ENCODE results near the gene TLCD3A. TPM values are rescaled to one million over a fixed set of nuclear protein-coding genes. Genes with fewer than 3 reads are reported as not detected.

TLCD3A gene
- total RNA-seq, 4 donors from 2014 or later: 2.2 to 4.4 (median 2.9) TPM

GRCh38 chr17:788551-788950 lies 56.2 kb downstream of the TLCD3A start:
- no peak for TF ChIP-seq CTCF (IDR thresholded peaks at IDR 0.05; ENCODE audit: low read depth)

GRCh38 chr17:789160-789840 lies 56.9 kb downstream of the TLCD3A start:
- no peak for TF ChIP-seq CTCF (IDR thresholded peaks at IDR 0.05; ENCODE audit: low read depth)

- no peak for TF ChIP-seq CTCF (IDR thresholded peaks at IDR 0.05; ENCODE audit: low read depth)
Measured at GRCh38 chr17:791829-792228, 59.4 kb downstream of the TLCD3A start.

GRCh38 chr17:792277-792676 lies 59.9 kb downstream of the TLCD3A start:
- no peak for TF ChIP-seq CTCF (IDR thresholded peaks at IDR 0.05; ENCODE audit: low read depth)

Other genes with a start within 250 kb of the TLCD3A start
- 10 to 100 TPM; 30.4 to 60.1 (median 31.9) TPM for gene VPS53, start 17.8 kb upstream of the TLCD3A start, total RNA-seq
- gene GEMIN4, start 19.7 kb downstream of the TLCD3A start, total RNA-seq: 10 to 100 TPM; 11.1 to 25.1 (median 14.7) TPM
- gene GLOD4, start 49.7 kb downstream of the TLCD3A start, total RNA-seq: 10 to 100 TPM; 32.9 to 45.0 (median 41.4) TPM
- 10 to 100 TPM; 12.4 to 22.8 (median 15.5) TPM for gene MRM3, start 49.8 kb downstream of the TLCD3A start, total RNA-seq
- gene NXN, start 247.2 kb downstream of the TLCD3A start, total RNA-seq: 10 to 100 TPM in 1 of 4 donors, 1 to 10 TPM in 3; 2.9 to 24.3 (median 7.4) TPM

Data from subcutaneous adipose tissue (tissue), 4 donors.